Mucosa of stomach (tissue), 1 donor: Measurements from ENCODE around the gene EIF6.
A peak's percentile ranks its signal among the peaks of the same experiment; 100 is the strongest.
"Not testable (repeated sequence)": the region's sequence is repeated elsewhere in the genome, so short reads cannot be mapped to it uniquely, and the experiment has no call there.

Experiments
- H3K27me3 ChIP-seq: one replicate; pipeline ENCODE4 v1.7.0; 2013; ENCODE audit warnings: mild to moderate bottlenecking, low read length; ENCODE audit not compliant: control insufficient read depth, insufficient read depth
- H3K36me3 ChIP-seq: one replicate; pipeline ENCODE4 v1.7.0; 2013; ENCODE audit warnings: low read length; ENCODE audit not compliant: control insufficient read depth, insufficient read depth
- H3K4me1 ChIP-seq: one replicate; pipeline ENCODE4 v1.7.0; 2013; ENCODE audit warnings: mild to moderate bottlenecking, low read length; ENCODE audit not compliant: control insufficient read depth, insufficient read depth
- H3K4me3 ChIP-seq: one replicate; pipeline ENCODE4 v1.7.0; 2013; ENCODE audit warnings: low read length
- H3K9ac ChIP-seq: one replicate; pipeline ENCODE4 v1.7.0; 2013; ENCODE audit warnings: mild to moderate bottlenecking, low read length, moderate library complexity
- H3K9me3 ChIP-seq: one replicate; pipeline ENCODE4 v1.7.0; 2013; ENCODE audit warnings: mild to moderate bottlenecking, low read length, moderate library complexity; ENCODE audit not compliant: control insufficient read depth
- donor health status: Pancreatic carcinoma.

The EIF6 gene

DNA sequence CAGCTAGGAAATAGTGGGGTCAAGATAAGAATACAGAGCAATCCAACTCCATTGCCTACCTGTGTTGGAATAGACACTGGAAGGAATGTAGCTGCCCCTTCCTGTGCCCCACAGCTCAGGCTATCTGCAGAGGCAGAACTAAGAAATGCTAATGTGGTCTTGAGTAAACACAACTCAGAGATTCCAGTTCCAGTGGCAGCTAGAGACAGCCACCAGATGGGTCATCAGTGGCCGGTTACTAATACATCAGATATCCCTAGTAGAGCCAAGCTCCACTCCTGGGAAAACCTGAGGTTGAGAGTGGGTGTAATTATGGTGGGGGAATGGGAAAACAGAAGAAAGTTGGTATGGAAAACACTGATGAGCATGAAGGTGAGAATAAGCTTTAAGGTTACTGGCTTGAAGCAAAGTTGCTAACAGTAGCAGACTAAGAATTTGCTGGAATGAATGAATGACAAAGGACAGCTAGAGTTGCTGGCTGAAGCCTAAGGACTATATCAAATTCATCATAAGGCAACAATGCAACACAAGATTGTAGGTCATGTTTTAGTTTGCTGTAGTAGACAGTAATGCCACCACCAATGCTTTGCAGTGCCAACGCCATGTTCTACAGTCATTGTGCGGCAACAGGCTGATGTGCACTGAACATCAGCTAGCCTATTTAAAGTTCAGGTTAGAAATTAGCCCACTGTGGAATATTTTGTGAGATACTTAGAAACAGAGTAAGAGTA, 36.0 kb upstream of the EIF6 start:
- no peaks in the 10 kb centered on the region for H3K9me3 ChIP-seq
- no peak overlapping the region for H3K9ac ChIP-seq
- peaks cover 33% of the 10 kb centered on the region for H3K4me1 ChIP-seq
- no peaks in the 10 kb centered on the region for H3K27me3 ChIP-seq
- no peaks in the 10 kb centered on the region for H3K36me3 ChIP-seq
- no peak overlapping the region for H3K4me3 ChIP-seq

DNA sequence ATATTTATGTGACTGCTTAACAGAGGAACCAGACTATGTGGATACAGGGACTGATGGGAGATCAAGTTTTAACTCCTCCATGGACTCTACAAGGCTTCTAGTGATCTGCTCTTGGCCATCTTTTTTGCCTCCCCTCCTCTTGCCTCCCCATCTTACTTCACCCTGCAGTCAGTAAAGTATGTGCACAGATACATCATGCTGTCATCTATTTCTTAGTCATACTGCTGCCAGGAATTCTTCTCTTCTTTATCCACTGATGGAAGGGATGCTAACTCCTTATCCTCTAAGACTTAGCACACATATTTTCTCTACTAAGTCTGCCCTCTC, 35.3 kb upstream of the EIF6 start:
- no peak overlapping the region for H3K4me3 ChIP-seq
- no peaks in the 10 kb centered on the region for H3K36me3 ChIP-seq
- H3K4me1 ChIP-seq, result peaks cover 33% of the 10 kb centered on the region
- H3K9ac ChIP-seq, result no peak overlapping the region
- H3K27me3 ChIP-seq, result no peaks in the 10 kb centered on the region
- H3K9me3 ChIP-seq, result no peaks in the 10 kb centered on the region

DNA sequence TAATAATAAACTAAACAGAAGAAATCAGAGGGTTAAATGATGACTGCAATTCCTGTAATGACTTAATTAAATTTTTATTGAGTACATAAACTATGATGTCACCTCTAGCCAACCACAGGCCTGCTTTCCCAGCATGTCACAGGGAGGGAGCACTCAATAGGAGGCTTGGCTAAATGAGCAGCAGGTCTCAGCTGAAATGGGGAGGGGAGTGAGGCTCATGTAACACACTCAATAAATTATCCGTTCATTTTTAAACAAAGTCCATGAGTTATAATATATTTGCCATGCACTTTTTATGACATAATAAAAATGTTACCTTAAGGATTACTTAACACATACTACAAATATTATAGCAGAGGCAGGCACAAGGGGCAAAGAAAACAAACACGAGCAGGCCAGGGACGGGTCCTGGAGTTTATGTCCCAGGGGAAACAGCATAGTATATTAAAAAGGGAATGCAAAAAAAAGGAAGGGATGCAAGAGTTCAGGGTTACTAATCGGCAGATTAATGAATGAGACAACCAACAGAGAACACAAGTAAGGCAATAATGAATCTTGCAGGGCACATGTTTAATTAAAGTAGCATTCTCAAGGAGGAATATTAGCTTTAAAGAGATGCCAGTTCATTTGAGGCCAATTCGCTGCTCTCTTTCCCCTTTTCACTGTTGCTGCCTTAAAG, 34.8 kb upstream of the EIF6 start:
- H3K27me3 ChIP-seq, result no peaks in the 10 kb centered on the region
- H3K4me1 ChIP-seq, result peaks cover 33% of the 10 kb centered on the region
- H3K36me3 ChIP-seq, result no peaks in the 10 kb centered on the region
- H3K9me3 ChIP-seq, result no peaks in the 10 kb centered on the region
- no peak overlapping the region for H3K4me3 ChIP-seq
- H3K9ac ChIP-seq, result no peak overlapping the region

DNA sequence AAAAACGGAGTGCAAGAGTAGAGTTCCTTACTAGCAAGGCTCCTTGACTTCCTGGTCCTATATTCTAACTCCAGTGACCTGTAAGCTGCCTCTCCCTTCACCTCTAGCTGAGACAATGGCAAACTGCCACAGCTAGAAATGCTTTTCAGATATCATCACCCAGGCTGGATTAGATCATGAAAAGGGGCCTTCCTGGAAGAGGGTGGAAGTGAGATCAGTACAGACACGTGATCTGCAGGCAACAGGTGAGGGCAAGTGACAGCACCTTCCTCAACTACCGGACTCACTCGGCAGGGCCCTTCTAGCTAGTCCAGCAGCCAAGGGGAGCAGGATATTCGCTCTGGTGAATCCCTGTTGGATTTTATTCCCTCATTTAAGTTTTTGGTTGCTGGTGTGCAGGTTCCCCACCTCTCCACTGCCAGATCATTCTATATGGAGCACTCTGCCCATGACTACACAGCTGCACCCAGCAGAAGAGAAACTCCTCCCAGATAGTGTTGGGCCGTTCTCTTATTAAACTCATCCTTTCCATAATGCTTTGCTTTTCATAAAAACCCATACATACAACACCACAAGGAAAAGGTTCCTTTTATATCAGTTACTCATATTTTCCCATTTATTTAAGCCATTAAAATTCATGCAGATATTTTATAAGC, 34.1 kb upstream of the EIF6 start:
- H3K27me3 ChIP-seq, result no peaks in the 10 kb centered on the region
- H3K9ac ChIP-seq, result peak overlapping the region; percentile 48
- no peaks in the 10 kb centered on the region for H3K36me3 ChIP-seq
- H3K9me3 ChIP-seq, result no peaks in the 10 kb centered on the region
- no peak overlapping the region for H3K4me3 ChIP-seq
- H3K4me1 ChIP-seq, result peaks cover 33% of the 10 kb centered on the region

DNA sequence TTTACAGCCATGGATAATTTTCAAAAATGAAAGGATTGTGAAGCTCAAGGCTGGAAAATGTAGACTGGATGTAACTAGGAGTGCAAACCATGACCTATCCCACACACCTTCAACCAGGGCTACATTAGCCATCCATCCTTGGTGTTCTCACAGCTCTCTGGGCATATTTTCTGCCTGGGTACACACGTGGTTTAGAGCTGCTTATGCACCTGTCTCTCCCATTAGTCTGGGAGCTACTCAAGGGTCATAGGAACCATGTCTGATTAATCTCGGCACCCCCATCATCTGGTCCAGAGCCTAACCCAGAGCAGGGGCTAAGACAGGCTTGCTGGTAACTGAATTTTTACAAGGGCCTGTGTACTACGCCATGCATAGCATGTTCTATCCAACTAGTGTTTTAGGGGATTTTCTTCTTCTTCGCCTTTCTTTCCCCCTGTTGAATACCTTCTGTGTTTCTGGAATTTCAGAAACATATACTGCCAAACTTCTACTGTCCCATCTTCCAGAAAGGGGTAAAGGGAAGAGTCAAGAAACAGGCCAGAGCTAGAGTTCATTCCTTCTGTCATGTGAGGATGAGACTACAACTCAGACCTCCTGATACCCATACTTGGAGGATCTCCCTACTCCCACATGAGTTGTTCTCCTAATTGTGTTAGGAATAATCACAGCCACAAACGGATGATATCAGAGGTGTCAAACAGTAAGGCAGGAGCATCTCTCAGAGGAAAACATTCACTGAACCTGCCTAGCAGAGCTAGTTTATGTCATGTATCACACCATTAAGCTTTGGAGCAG, 33.0 kb upstream of the EIF6 start:
- peaks cover 34% of the 10 kb centered on the region for H3K4me1 ChIP-seq
- H3K36me3 ChIP-seq, result no peaks in the 10 kb centered on the region
- H3K4me3 ChIP-seq, result no peak overlapping the region
- H3K9me3 ChIP-seq, result no peaks in the 10 kb centered on the region
- H3K27me3 ChIP-seq, result no peaks in the 10 kb centered on the region
- H3K9ac ChIP-seq, result no peak overlapping the region

DNA sequence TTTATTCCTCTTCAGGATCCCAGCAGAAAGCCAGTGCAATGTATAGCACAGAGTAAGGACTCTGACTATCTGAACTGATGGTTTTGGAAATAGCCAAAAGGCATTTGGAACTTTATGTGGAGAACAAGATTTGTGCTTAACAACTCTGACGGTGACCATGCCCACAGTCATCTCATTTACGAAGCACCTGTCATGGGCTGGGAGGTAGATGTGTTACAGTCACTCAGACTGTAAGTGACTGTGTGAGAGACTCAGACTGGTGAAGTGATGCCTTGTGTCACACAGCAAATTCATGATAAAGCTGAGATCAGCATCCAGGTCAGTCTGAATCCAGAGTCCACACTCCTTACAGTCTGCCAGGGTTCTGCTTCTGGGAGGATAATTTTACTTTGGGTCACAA, 31.5 kb upstream of the EIF6 start:
- Histone ChIP-seq H3K4me1 (peaks cover 49% of the 10 kb centered on the region), H3K9me3 (no peaks in the 10 kb centered on the region), H3K9ac (no peak overlapping the region), H3K27me3 (no peaks in the 10 kb centered on the region), H3K4me3 (no peak overlapping the region), H3K36me3 (no peaks in the 10 kb centered on the region)

DNA sequence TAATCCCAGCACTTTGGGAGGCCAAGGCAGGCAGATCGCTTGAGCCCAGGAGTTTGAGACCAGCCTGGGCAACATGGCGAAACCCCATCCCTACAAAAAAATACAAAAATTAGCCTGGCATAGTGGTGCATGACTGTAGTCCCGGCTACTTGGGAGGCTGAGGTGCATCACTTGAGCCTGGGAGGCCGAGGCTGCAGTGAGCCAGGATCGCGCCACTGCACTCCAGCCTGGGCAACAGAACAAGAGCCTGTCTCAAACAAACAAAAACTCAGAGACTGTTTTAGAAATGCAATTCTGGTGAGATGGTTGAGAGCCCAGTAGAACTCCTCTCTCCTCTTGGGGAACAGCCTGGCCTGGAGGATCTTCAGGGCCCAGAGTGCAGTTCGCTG, 31.1 kb upstream of the EIF6 start:
- not testable (repeated sequence) for H3K27me3 ChIP-seq, H3K9me3 ChIP-seq, H3K9ac ChIP-seq

DNA sequence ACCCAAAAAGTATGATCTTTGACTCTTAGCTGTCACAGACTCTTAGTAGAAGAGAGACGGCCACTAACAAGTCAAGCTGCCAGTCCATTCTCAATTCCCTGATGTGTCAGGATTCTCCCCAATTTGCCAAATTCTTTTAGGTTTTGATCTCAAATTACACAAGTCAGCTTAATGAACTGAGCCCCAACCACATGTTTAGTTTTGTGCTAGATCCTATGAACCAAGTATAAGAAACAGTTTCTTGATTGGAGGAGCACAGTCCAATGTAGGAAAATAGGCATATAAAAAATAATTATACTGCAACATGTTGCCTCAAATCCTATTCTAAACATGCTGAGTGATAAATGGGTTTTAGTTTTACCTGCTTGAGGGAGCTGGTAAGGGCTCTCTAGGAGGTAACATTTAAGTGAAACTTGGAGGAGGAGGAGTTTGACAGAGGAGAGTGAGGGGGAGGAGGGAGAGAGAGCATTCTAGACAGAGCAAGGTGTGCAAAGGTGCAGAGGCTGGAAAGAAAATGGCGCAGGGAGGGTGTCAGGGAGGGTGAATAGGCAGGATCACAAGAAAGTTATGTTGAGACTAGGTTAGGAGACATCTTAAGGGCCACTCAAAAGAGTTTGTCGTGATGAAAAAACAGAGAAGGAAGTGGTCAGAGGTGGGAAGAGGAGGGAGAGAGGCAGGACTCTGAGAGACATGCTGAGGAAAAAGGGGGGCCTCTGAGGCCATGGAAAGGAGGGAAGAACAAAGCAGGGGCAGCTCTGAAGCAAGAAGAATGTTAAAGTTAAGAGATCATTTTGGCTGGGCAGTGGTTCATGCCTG, 30.5 kb upstream of the EIF6 start:
- H3K27me3 ChIP-seq, result no peaks in the 10 kb centered on the region
- H3K9me3 ChIP-seq, result no peaks in the 10 kb centered on the region
- no peak overlapping the region for H3K9ac ChIP-seq
- H3K4me1 ChIP-seq, result peaks cover 43% of the 10 kb centered on the region
- H3K36me3 ChIP-seq, result no peaks in the 10 kb centered on the region
- no peak overlapping the region for H3K4me3 ChIP-seq

More for the DNA sequence above, 31.1 kb upstream of the EIF6 start:
- H3K4me1 ChIP-seq, result peaks cover 49% of the 10 kb centered on the region
- H3K4me3 ChIP-seq, H3K36me3 ChIP-seq: not testable (repeated sequence)

DNA sequence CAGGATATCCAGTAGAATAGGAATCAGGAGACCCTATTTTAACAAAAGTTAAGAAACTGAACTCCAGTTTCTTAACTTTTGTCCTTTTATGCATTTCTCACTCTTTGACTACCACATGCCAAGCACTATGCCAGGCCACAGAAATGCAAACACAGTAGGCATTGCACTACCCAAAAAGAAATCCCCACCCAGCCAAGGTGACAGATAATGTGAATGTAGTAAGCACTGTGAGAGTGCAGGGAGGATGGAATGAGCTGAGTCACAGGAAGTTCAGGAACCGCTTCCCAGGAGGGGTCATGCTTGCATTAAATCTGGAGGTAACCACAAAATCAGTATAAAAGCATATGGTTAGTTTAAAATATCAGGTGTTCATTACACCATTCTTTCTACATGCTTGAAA, 27.7 kb upstream of the EIF6 start:
- Histone ChIP-seq H3K36me3 (no peaks in the 10 kb centered on the region), H3K9me3 (no peaks in the 10 kb centered on the region), H3K9ac (no peak overlapping the region), H3K27me3 (no peaks in the 10 kb centered on the region), H3K4me3 (no peak overlapping the region), H3K4me1 (peaks cover 19% of the 10 kb centered on the region)

DNA sequence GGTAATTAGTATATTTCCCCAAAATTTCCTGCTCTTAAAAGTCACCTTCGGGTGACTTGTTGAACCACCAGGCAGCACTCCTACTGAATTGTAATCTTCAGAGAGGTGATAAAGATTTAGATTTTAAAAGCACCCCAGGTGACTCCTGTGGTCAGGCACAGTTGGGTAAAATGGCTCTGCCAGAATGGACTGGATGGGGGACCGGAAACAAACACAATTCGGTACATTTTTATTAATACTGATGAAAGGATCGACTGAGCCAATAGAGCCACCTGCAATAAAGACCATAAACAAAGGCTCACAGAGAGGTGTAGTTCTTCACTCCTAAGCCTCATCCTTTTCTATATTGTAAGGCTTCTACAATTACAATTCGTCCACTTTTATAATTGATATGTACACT, 27.2 kb upstream of the EIF6 start:
- Histone ChIP-seq H3K9ac (no peak overlapping the region), H3K4me3 (no peak overlapping the region), H3K4me1 (peaks cover 23% of the 10 kb centered on the region)

DNA sequence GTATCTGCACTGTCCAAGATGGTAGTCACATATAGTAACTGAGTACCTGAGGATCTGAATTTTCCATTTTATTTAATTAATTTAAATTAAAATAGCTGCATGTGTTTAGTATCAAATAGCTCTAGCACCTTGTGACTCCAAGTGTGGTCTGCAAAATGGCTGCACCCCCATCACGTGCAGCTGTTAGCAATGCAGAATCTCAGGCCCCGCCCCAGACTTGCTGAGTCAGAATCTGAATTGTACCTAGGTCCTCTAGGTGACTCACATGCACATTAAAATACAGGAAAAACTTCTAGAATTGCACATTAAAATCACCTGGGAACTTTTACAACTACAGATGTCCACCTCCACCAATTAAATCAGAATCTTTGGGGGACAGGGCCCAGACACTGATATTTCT, 26.8 kb upstream of the EIF6 start:
- Histone ChIP-seq H3K4me3 (no peak overlapping the region), H3K27me3 (no peaks in the 10 kb centered on the region), H3K9me3 (no peaks in the 10 kb centered on the region), H3K36me3 (no peaks in the 10 kb centered on the region), H3K4me1 (peaks cover 27% of the 10 kb centered on the region), H3K9ac (no peak overlapping the region)

More for the DNA sequence above, 27.2 kb upstream of the EIF6 start:
- Histone ChIP-seq H3K36me3 (no peaks in the 10 kb centered on the region), H3K9me3 (no peaks in the 10 kb centered on the region), H3K27me3 (no peaks in the 10 kb centered on the region)
